GM13976 (cell line): ENCODE measurements around the gene PBX1.

ENCODE experiments used
- DNase-seq: peaks from one replicate; pipeline ENCODE4 v3.0.0; 2012; ENCODE audit warnings: low spot score
- CTCF ChIP-seq: IDR thresholded peaks from 2 replicates; pipeline ENCODE4 v1.5.1; 2012; ENCODE audit warnings: borderline replicate concordance, mild to moderate bottlenecking; ENCODE audit not compliant: insufficient read depth; ENCODE audit errors: extremely low read depth, missing control alignments, control extremely low read depth
- in situ Hi-C: fragments of 300-500 bp; cut with MboI; formaldehyde crosslinking; loops from one replicate; pipeline ENCODE4 v1.12.0; 2022; ENCODE audit warnings: low sequenced_read_pairs, mixed read lengths, inconsistent platforms; ENCODE audit not compliant: unreplicated experiment

PBX1 gene

GRCh38 chr1:164780111-164780812 lies 221.3 kb downstream of the PBX1 start:
- DNase-seq: no peak
- in situ Hi-C loops: loop anchor here (25.0 kb wide), 2 partner anchors 1243 to 1368 kb away; no protein-coding TSS in a partner anchor
- no peak for TF ChIP-seq CTCF

GRCh38 chr1:164780863-164781262 lies 221.9 kb downstream of the PBX1 start:
- in situ Hi-C loops: loop anchor here (25.0 kb wide), 2 partner anchors 1244 to 1369 kb away; no protein-coding TSS in a partner anchor
- DNase-seq: no peak
- TF ChIP-seq CTCF: no peak

- no peak for TF ChIP-seq CTCF
- in situ Hi-C loops: loop anchor here (25.0 kb wide), 2 partner anchors 1245 to 1370 kb away; no protein-coding TSS in a partner anchor
- no peak for DNase-seq
Measured at GRCh38 chr1:164781972-164782371, 223.0 kb downstream of the PBX1 start.

GRCh38 chr1:164783778-164784555 lies 225.0 kb downstream of the PBX1 start:
- in situ Hi-C loops: loop anchor here (25.0 kb wide), 2 partner anchors 1247 to 1372 kb away; no protein-coding TSS in a partner anchor
- no peak for TF ChIP-seq CTCF
- no peak for DNase-seq

- in situ Hi-C loops: loop anchor here (25.0 kb wide), 2 partner anchors 1248 to 1373 kb away; no protein-coding TSS in a partner anchor
- TF ChIP-seq CTCF: no peak
- no peak for DNase-seq
Measured at GRCh38 chr1:164784960-164785359, 226.0 kb downstream of the PBX1 start.

GRCh38 chr1:164785841-164786534 lies 227.0 kb downstream of the PBX1 start:
- in situ Hi-C loops: loop anchor here (25.0 kb wide), 2 partner anchors 1249 to 1374 kb away; no protein-coding TSS in a partner anchor
- TF ChIP-seq CTCF: no peak
- DNase-seq: no peak
